T follicular helper cell (primary cell): Measurements from ENCODE around the gene CZIB.

Source experiments
- DNase-seq: peaks from one replicate; pipeline ENCODE4 v3.0.0-alpha.2; 2020; ENCODE audit warnings: low read depth
- total RNA-seq, 2 experiments: gene quantifications; one replicate each; lab custom pipeline; 2026; lab: John Stamatoyannopoulos, UW

CZIB gene
- 39.0 to 51.5 reads per million in 2 experiments for total RNA-seq

DNA sequence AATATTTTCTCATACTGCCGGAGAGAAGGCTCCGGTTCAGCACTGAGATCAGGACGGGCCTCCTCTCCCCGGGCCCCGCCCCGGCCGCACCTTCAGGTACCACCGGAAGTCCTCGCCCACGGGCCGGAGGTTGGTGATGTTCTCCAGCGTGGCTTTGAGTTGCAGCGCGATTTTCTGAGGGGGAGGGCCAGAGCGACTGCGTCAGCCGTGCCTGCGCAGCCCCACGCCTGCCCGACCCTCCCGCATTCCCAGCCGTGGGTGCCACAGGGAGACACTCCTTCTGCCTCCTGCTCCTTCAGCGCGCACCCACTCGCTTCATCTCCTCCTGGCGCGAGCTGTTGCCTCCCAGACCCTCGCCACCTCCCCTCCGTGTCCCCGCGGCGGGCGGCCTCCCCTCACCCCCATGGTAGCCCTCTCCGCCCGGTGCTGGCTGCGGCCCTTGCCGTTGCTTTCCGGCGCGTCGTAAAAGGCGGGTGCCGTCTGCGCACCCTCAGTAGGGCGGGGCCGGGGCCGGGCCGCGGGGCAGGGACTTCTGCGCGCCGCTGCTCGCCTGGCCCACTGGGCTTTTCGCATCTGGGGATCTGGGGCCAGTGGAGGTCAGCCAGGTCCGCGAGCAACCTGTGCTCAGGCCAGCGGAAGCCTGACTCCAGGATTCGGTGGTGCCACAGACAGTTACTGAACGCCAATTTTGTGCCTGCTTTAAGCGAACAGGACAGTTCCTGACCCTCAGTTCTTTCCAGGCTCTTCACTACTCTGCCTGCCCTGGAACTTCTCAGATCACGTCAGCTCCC, at the start of gene CZIB:
CZIB (minus strand) TSS at position 464 of the 791 bp plus-strand sequence; CDS start at position 405, 59 bp downstream.
- peak; percentile 84 for DNase-seq

DNA sequence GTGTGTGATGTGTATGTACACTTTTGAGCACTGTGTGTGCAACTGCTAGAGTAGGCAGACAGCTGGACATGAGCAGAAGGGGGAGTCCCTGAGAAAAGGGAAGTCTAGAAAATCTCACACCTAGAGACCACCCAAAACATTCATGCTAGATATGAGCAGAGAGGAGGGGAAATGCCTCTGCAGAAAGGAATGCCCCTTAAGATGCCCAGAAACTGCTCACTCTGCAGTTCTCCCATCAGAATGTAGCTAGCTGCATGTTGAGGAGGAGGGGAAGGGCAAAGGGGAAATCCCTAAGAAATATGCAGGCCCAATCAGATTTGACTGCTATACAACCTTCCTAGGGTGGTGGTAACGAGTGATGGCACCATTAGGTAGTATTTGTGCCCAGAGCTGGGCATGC, 49.7 kb upstream of the CZIB start:
- DNase-seq: no peak

DNA sequence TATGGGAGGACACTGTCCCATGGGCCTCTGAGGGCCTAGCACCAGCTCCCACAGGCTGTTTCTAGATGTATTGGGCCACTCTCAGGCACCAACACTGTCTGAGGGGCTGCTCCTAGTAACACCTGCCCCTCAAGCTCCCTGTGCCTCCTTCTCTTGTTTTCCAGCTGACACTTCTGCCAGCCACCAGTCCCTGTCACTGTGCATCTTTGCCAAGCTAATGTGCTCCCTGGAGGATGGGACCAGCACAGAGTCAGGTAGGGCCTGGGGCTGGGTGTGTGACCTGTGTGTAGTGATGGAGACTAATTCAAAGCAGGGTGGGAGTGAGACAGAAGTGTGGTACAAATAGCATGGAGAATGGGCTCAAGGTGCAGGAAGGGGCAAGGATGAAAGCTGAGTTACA, 47.3 kb upstream of the CZIB start:
- DNase-seq: no peak

DNA sequence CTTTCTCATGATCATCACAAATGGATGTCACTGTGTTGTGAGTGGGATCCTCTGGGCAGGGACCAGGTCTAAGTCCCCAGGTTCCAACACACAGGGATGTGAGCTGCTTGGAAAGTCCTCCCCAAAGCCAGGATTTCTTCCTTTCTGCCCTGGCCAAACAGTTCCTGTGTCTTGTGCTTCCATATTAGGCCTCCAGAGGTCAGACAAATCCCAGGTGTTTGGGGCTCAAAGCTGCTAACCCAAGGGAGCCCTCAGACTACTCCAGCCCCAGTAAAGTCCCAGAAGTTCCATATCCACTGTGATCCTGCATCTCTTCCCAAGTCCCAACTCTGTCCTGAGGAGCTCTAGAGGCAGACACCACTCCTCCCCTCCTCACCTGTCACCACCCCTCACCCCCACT, 45.6 kb upstream of the CZIB start:
- DNase-seq: no peak

DNA sequence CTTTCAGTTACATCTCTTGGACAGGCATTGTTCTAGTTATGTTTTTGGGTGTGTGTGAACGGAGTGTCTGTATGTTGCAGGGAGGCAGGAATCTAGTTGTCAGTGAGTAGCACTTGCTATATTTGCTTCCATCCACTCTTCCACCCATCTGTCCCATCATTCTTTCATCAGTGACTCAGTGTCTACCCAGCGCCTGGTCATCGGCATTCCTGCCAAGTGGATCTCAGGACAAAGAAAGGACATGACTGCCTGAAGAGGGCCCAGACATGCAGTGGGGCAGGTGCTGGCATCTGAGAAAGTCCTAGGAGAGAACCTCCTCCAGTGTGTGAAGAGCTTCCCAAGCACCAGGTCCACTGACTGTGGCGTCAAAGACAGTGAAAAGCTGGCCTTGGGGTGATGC, 45.1 kb upstream of the CZIB start:
- no peak for DNase-seq

DNA sequence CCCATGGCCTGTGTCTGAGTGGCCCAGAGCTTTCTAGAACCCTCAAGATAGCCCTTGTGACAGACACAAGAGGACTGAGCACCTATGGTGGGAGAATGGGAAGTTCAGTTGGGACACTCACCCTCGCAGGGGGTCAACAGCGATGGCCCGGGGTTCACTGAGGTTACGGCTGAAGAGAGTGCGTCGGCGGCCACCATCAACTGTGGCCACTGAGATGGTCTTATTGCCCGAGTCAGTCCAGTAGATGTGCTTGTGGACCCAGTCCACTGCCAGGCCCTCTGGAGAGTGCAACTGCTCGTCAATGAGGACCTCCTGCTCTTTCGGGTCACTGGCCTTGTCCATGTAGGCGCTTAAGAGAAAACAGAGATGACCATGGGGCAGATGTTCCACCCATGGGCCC, 43.6 kb upstream of the CZIB start:
- DNase-seq: no peak

DNA sequence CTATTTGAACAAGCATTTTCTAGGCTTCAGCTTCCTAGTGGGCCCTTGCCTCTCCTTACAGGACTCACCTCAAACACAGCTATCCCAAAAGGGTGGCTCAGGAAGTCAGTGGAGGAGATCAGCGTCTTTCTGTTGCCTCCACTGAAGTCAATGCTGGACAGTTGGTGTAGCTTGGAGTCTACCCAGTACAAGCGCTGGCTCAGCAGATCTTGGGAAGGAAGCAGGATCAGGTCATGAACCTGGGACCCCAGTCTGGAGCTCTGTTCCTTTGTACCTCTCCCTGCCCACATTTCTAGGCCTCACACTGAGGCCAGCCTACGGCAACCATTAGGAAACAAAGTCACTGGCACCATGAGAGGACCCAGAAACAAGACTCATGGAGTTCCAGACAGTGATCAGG, 41.6 kb upstream of the CZIB start:
- no peak for DNase-seq

DNA sequence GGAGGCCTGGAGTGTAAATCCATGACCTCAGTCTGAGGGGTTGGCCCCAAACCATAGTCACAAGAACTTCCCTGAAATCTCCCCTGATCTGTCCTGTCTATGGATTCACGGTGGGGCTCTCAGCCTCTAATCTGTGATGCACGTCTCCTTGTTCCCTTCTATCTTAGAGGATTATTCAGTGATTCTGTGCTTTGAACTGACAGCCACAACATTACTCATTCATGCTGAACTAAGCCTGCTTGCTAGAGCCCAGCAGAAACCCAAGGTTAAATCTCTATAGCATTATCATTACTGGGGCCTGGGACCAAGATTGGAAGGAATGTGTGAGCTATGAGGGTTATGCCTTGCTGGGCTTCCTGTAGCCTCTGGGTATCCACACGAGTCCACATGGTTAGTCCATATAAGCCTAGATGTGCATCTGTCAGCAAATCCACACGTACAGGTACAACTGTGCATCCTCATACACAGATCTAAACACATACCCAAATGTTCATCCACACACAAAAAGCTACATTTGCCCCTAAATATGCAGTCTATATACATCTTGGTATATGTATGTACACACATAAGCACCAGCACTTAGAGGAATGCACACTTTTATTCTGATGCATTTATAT, 40.3 kb upstream of the CZIB start:
- DNase-seq: no peak

DNA sequence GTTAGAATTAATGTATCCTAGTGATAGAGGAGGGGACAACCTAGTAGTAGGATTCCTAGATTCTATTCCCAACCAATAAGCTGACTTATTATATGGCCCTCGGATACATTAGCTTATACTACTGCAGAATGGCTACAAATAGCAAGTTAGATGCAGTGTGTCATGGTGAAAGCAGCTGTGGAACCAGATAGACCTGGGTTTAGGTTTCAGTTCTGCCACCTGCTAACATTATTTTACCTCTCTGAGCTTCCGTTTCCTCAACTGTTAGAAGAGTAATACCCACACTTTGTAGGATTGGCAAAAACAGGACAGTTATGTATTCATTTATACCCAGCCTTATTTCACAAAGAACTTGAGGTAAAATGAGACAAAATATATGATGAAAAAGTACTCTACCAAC, 39.5 kb upstream of the CZIB start:
- DNase-seq: no peak

DNA sequence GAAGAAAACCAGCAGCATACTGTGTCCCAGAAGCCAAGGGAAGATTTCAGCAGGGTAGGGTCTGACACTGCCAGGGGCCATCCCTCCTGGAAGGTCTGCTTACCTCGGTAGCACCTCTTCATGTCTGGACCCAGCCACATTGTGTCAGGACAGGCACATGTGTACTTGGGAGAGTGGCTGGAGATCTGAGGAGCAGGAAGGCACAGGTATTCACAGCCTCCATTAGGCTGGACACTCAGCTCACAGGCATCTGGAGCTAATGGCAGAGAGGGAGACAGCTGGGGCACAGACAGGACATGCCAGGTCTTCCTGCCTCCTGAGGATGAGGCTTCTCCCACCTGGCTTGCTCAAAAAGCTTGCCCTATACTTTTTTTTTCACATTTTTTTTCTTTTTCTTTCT, 37.8 kb upstream of the CZIB start:
- DNase-seq: no peak

DNA sequence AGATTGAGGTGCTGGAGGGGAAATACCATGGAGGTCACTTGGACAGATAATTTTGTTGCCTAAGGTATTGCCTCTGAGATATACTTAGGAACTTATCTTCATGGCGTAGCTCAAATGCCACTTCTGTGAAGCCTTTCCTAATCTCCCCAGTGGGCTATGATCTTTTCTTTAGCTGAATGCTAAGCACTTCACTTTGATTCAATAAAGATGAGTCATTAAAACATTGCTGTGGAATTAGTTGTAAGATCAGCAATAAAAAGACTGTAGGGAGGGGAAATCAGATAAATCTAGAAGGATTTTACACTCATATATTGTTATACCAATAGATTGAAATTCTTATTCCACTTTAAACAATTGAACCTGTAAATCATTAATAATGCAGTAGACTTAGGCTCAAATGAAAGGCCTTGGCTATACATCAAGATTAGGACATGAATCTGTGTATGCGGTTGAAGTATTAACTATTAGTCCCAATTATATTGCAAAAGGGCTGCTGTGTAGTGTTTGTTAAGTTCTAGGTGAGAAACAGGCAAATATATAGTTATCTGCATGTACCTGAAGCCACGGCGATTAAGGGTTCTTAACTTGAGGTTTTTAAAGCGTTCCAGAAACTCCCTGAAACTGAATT, 37.1 kb upstream of the CZIB start:
- no peak for DNase-seq

DNA sequence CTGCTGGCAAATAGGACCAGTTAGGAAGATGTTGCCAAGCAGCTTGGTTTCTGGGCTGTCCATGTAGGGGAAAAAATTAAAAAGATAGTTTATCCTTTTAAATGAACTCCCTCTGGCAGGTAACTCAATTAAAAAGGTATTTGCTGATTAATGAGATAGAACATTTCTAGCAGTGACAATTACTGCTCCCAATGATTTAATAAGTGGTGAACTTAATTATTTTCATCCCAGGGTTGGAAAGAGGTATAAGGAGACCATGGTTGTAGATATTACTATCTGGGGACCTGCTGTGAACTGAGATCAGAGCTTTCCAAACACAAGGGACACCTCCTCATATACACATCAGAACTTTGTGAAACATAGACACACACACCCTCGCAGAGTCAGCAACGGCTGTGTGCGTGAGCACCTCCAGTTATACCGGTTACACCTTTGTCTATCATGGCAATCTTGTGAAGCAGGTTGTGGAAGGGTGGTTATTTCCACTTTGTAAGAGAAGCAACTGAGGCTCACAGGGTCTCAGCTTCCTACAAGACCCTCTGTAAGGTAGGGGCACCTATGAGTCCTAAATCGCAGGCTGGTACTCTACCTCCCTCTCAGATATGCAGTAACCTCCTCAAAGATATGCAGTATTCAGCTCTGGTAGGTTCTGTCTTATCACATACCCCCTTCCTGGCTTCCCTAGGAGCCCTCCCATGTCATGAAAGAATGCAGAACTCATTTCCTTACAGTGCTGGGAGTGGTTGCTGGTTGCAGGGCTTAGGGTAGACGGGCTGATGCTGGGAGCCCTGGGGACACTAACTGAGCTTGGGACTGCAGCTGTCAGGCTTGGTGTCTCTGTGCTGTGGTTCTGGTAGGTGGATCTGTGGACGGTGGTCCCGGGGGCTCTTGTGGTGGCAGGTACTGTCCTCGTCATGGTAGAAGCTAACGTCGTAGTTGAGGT, 36.3 kb upstream of the CZIB start:
- DNase-seq: no peak

DNA sequence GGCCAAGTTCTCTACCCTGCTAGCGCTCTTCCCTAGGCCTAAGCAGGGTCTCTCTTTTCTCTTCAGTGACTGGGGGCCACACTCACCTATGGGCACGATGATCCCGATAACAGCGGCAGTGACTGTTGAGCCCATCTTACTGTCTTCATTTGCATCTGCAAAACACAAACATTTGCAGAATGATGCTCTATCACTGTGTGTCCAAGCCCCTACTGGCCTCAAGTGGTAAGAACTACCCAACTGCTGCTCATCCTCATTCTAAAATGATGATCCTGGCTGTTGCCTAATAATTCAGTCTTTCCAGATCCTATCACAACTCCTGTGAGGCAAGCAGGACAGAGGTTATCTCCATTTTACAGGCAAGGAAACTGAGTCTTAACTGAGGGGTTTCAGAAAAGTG, 34.6 kb upstream of the CZIB start:
- DNase-seq: no peak

DNA sequence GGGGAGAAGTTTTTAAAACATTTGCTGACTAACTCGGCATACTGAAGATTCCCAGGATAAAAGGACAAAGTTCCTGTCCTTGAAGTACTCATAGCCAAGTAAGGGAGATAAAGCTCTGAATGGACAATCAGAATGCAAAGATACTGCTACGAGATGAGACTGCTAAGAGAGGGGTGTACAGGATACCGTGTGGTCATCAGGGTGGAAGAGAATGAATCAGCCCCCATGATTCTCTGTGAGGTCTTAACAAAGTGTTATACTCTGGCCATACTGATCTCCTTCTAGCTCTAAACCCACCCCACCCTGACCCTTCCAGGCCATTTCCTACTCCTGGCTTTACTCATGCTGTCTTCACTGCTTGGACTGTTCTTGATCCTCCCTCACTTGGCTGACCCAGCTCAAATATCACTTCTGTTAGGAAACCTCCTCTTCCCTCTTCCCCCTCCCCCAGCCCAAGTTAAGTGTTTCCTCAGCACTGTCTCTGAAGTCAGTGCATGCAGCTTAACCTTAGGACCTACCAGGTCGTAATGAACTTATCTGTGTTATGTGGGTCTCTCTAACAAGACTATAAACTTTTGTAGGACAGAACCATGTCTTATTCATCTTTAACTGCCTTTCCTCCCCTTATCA, 33.7 kb upstream of the CZIB start:
- no peak for DNase-seq

DNA sequence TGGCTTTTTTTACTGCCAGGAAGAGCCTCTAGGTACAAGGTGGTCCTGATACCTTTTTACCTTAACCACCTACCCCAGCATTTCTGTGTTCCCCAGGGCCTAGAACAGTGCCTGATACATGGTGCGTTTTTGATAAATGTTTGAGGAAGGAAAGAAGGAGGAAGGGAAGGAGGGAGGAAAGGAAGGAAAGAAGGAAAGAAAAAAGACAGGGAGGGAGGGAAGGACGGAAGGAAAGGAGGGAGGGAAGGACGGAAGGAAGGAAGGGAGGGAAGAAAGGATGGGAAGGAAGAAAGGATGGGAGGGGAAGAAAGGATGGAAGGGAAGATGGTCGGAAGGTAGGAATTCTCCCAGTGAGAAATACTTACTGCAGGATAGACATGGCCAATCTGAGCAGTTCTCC, 29.9 kb upstream of the CZIB start:
- DNase-seq: no peak

DNA sequence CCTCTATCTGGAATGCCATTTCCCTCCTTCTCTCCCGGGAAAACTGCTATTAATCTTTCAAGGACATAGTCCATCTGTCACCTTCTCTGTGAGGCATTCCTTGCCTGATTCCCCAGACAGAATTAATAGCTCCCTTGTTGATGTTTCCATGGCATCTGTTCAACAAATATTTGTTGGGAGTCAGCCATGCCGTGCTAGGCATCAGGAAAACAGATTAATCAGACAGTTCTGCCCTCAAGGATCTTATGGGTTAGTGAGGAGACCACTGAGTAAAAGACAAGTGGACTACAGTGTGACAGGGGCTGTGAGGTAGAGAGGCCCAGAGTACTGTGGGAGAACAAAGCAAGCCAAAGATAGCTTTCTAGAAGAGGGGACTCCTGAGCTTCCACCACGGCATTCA, 29.3 kb upstream of the CZIB start:
- DNase-seq: no peak

DNA sequence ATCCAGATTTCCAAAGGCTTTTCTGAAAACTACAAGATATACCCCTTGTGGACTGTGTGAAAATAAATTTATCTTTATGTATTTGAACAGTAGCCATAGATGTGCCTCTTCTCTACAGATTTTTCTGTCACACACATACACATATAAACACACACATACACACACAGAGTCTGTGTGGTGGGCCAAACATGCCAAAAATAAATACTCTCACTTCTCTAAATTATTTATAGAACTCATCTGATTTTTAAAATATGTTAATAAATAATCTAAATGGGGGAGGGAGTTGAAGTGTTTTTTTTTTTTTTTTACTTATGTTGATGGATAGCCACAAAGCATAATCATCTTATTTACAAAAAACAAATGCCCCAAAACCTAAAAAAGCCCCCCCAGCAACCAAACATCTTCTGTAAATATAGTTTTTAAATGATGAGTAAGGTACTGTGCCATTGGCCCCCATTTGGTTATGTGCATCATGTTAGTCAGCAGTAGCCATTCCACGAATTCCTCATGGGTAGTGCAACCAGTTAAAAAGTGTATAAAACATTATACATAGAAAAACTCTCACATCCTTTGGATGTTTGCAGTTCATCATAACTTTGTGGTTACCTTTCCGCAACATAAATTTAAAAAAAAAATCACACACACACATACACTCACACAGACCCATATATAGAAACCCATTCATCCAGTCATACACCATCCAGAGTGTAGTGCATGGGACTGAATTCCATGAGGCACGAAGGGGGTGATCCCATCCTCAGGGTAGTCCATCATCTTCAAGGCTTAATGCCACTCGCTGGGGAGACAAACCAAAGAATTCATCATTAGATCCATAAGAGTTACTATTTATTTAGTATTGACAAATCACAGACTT, 26.1 kb upstream of the CZIB start:
- DNase-seq: no peak

DNA sequence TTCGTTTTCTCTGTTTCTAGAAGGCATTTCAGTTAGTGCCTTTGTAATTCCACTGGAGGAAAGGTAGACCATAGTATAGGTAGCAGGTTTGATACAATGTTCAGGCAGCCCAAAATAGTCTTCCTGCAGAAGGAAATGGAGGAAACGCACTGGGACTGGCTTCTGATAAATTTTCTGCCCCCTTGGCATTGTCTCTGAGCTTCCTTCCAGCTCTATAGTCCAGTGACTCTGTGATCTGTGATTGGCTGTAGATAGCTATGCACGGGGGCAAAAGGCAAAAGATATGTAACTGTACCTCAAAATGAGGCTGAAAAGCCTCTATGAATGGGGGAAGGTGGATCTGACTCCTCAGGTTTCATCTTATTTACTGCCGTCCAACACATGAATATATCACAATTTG, 23.7 kb upstream of the CZIB start:
- no peak for DNase-seq

DNA sequence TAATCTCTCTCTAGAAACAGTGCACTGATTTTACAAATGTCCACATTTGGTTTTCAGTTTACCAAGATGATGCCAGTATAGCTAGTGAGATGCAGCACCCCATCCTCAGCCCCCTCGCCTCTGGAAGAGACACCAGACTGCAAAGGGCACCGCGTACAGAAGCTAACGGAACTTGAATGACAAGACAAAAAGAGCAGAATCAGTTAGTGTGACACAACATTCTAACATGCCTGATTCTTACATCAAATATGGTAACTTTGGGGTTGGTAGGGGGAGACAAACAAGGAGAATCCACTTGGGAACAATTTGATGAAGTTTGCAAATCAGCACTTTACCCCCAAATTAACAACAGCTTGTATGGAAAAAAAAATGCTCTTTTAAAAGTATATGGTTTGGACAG, 21.9 kb upstream of the CZIB start:
- DNase-seq: no peak

DNA sequence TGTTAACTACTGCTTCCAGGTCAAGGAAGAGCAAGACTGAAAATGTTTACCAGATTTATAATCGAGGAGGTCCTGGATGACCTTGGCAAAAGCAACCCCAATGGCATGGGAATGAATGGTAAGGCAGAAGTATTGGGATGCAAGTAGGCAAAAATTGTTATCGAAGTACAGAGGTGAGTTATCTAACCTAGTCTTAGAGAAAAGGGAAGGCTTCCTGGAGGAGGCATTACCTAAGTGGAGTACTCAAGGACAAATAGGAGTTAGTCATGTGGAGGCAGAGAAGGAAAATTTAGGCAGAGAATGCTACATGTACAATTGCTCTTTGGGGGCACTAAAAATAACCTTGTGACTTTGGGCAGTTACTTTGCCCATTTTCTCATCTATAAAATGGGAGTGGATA, 21.4 kb upstream of the CZIB start:
- DNase-seq: no peak
